SK-N-SH treated with all-trans-retinoic acid at 6 μM for 48 hours (cell line): Measurements from ENCODE around the gene STAMBPL1.
A peak's percentile ranks its signal among the peaks of the same experiment; 100 is the strongest.

Experiments used
- OSR1 ChIP-seq: fragments of 250-450 bp; sonication (Bioruptor Pico); IDR thresholded peaks from 2 replicates; pipeline ENCODE4 v1.8.0; 2022; ENCODE audit warnings: moderate library complexity, mild to moderate bottlenecking, inconsistent platforms
- RARB ChIP-seq: fragments of 250-450 bp; sonication (Bioruptor Pico); IDR thresholded peaks from 2 replicates; pipeline ENCODE4 v1.8.0; 2021; ENCODE audit warnings: mild to moderate bottlenecking, moderate library complexity
- ZFP30 ChIP-seq: fragments of 450-650 bp; formaldehyde crosslinking; IDR thresholded peaks from 2 replicates; pipeline ENCODE4 v1.5.0; 2022; ENCODE audit warnings: mild to moderate bottlenecking, moderate library complexity
- ZNF565 ChIP-seq: fragments of 450-650 bp; formaldehyde crosslinking; conservative IDR thresholded peaks from 2 replicates; pipeline ENCODE4 v1.5.0; 2020; ENCODE audit warnings: low read depth, mild to moderate bottlenecking, moderate library complexity
- ZNF70 ChIP-seq: fragments of 450-650 bp; formaldehyde crosslinking; IDR thresholded peaks from 2 replicates; pipeline ENCODE4 v1.5.0; 2020; ENCODE audit warnings: mild to moderate bottlenecking, moderate library complexity
- TF ChIP-seq, protein P1 (sequence below): fragments of 250-450 bp; sonication (Bioruptor Pico); IDR thresholded peaks from 2 replicates; pipeline ENCODE4 v1.5.1; 2020; ENCODE audit warnings: low read depth, mild to moderate bottlenecking, moderate library complexity

DNA sequence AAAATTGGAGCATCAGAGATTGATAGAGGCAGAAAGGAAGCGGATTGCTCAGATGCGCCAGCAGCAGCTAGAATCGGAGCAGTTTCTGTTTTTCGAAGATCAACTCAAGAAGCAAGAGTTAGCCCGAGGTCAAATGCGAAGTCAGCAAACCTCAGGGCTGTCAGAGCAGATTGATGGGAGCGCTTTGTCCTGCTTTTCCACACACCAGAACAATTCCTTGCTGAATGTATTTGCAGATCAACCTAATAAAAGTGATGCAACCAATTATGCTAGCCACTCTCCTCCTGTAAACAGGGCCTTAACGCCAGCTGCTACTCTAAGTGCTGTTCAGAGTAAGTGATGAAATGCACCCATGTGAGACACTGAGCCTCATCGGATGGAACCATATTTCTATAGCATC is 33.1 kb downstream of the STAMBPL1 start:
- no peak for TF ChIP-seq ZNF565 (CRISPR knock-in tag)
- no peak for TF ChIP-seq RARB
- no peak for TF ChIP-seq ZFP30 (CRISPR knock-in tag)
- TF ChIP-seq, protein P1, sequence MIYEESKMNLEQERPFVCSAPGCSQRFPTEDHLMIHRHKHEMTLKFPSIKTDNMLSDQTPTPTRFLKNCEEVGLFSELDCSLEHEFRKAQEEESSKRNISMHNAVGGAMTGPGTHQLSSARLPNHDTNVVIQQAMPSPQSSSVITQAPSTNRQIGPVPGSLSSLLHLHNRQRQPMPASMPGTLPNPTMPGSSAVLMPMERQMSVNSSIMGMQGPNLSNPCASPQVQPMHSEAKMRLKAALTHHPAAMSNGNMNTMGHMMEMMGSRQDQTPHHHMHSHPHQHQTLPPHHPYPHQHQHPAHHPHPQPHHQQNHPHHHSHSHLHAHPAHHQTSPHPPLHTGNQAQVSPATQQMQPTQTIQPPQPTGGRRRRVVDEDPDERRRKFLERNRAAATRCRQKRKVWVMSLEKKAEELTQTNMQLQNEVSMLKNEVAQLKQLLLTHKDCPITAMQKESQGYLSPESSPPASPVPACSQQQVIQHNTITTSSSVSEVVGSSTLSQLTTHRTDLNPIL (CRISPR knock-in tag), result no peak
- TF ChIP-seq OSR1, result no peak
- TF ChIP-seq ZNF70, result peak; percentile 90
